ENCODE measurements around the gene FSTL4.
A peak's percentile ranks its signal among the peaks of the same experiment; 100 is the strongest.

FSTL4 gene

GRCh38 chr5:133244242-133244641 lies 368.1 kb downstream of the FSTL4 start:
- Histone ChIP-seq H4K20me1 (ENCODE audit: insufficient read depth, low read length) (no peaks in the 10 kb centered on the region), H3K4me1 (ENCODE audit: low read length) (peaks cover 11% of the 10 kb centered on the region), H3K36me3 (replicated peaks; ENCODE audit: insufficient read depth, low read length) (no peaks in the 10 kb centered on the region), H3K9ac (ENCODE audit: low read length) (peak overlapping the region; percentile 29; the same call in 1 of the 2 replicates), H3K27ac (ENCODE audit: low read length) (peak overlapping the region; percentile 59), H3F3A (ENCODE audit: insufficient read depth, low read length) (peaks cover 4% of the 10 kb centered on the region; the same call in 1 of the 2 replicates), H3K9me3 (replicated peaks; ENCODE audit: insufficient read depth, low read length) (no peaks in the 10 kb centered on the region), H3K9me2 (replicated peaks; ENCODE audit: insufficient read depth, low read length) (no peaks in the 10 kb centered on the region), H3K27me3 (replicated peaks; ENCODE audit: insufficient read depth, low read length) (no peaks in the 10 kb centered on the region), H2AFZ (ENCODE audit: low read length) (peak overlapping the region; percentile 71), H3K79me2 (ENCODE audit: low read length) (no peaks in the 10 kb centered on the region), H3K4me3 (ENCODE audit: low read length) (no peak overlapping the region; the same call in 1 of the 2 replicates), H3K4me2 (ENCODE audit: low read depth, low read length) (peak overlapping the region; percentile 51)
- peak; percentile 88 for DNase-seq
- TF ChIP-seq CTCF (IDR thresholded peaks at IDR 0.05; ENCODE audit: low read length) (peak; percentile 26), EZH2phosphoT487 (IDR thresholded peaks at IDR 0.05; ENCODE audit: low read length) (no peak), EZH2 (optimal IDR thresholded peaks at IDR 0.05; ENCODE audit: low read depth, low read length) (no peak)

- Histone ChIP-seq H2AFZ (ENCODE audit: low read length) (no peak overlapping the region), H3K79me2 (ENCODE audit: low read length) (no peaks in the 10 kb centered on the region), H3K9me2 (replicated peaks; ENCODE audit: insufficient read depth, low read length) (no peaks in the 10 kb centered on the region), H4K20me1 (ENCODE audit: insufficient read depth, low read length) (no peaks in the 10 kb centered on the region), H3K27me3 (replicated peaks; ENCODE audit: insufficient read depth, low read length) (no peaks in the 10 kb centered on the region), H3F3A (ENCODE audit: insufficient read depth, low read length) (peaks cover 4% of the 10 kb centered on the region; the same call in 1 of the 2 replicates), H3K4me2 (ENCODE audit: low read depth, low read length) (no peak overlapping the region), H3K27ac (ENCODE audit: low read length) (no peak overlapping the region), H3K4me3 (ENCODE audit: low read length) (no peak overlapping the region), H3K9ac (ENCODE audit: low read length) (no peak overlapping the region), H3K4me1 (ENCODE audit: low read length) (peaks cover 11% of the 10 kb centered on the region), H3K9me3 (replicated peaks; ENCODE audit: insufficient read depth, low read length) (no peaks in the 10 kb centered on the region), H3K36me3 (replicated peaks; ENCODE audit: insufficient read depth, low read length) (no peaks in the 10 kb centered on the region)
- TF ChIP-seq EZH2phosphoT487 (IDR thresholded peaks at IDR 0.05; ENCODE audit: low read length), result no peak
- no peak for TF ChIP-seq EZH2 (optimal IDR thresholded peaks at IDR 0.05; ENCODE audit: low read depth, low read length)
- TF ChIP-seq CTCF (IDR thresholded peaks at IDR 0.05; ENCODE audit: low read length), result no peak
- no peak for DNase-seq
Observed at GRCh38 chr5:133243196-133243595, 369.1 kb downstream of the FSTL4 start.

GRCh38 chr5:133242221-133242835 lies 370.0 kb downstream of the FSTL4 start:
- Histone ChIP-seq H3K9me2 (replicated peaks; ENCODE audit: insufficient read depth, low read length) (no peaks in the 10 kb centered on the region), H3K79me2 (ENCODE audit: low read length) (no peaks in the 10 kb centered on the region), H3K4me1 (ENCODE audit: low read length) (peaks cover 11% of the 10 kb centered on the region), H3K36me3 (replicated peaks; ENCODE audit: insufficient read depth, low read length) (no peaks in the 10 kb centered on the region), H2AFZ (ENCODE audit: low read length) (no peak overlapping the region), H3K27ac (ENCODE audit: low read length) (no peak overlapping the region), H3K4me3 (ENCODE audit: low read length) (no peak overlapping the region), H3K4me2 (ENCODE audit: low read depth, low read length) (no peak overlapping the region), H3K9ac (ENCODE audit: low read length) (no peak overlapping the region), H3F3A (ENCODE audit: insufficient read depth, low read length) (peaks cover 4% of the 10 kb centered on the region; the same call in 1 of the 2 replicates), H4K20me1 (ENCODE audit: insufficient read depth, low read length) (no peaks in the 10 kb centered on the region), H3K27me3 (replicated peaks; ENCODE audit: insufficient read depth, low read length) (no peaks in the 10 kb centered on the region), H3K9me3 (replicated peaks; ENCODE audit: insufficient read depth, low read length) (no peaks in the 10 kb centered on the region)
- DNase-seq, result no peak
- no peak for TF ChIP-seq EZH2phosphoT487 (IDR thresholded peaks at IDR 0.05; ENCODE audit: low read length)
- no peak for TF ChIP-seq CTCF (IDR thresholded peaks at IDR 0.05; ENCODE audit: low read length)
- TF ChIP-seq EZH2 (optimal IDR thresholded peaks at IDR 0.05; ENCODE audit: low read depth, low read length), result no peak
